Neural crest cell (in vitro differentiated cells): ENCODE data around the gene ABCG1. TPM values are rescaled to one million over a fixed set of nuclear protein-coding genes. Genes with fewer than 3 reads are reported as not detected.

Experiments
- DNase-seq: peaks from one replicate; pipeline ENCODE4 v3.0.0; 2021; ENCODE audit warnings: low read depth, mixed read lengths, low spot score
- H3K27ac Mint-ChIP-seq: one replicate; pipeline ENCODE4 v1.8.0; 2021; ENCODE audit warnings: mild to moderate bottlenecking, mixed read lengths; ENCODE audit not compliant: unreplicated experiment
- H3K27me3 Mint-ChIP-seq: 2 replicates; pipeline ENCODE4 v1.8.0; 2021; ENCODE audit warnings: low read depth, mild to moderate bottlenecking, mixed read lengths
- H3K36me3 Mint-ChIP-seq: 2 replicates; pipeline ENCODE4 v1.8.0; 2021; ENCODE audit warnings: low read depth, mild to moderate bottlenecking, mixed read lengths
- H3K4me1 Mint-ChIP-seq: 2 replicates; pipeline ENCODE4 v1.8.0; 2021; ENCODE audit warnings: mixed read lengths
- H3K4me3 Mint-ChIP-seq: one replicate; pipeline ENCODE4 v1.8.0; 2021; ENCODE audit warnings: mild to moderate bottlenecking, mixed read lengths
- H3K9me3 Mint-ChIP-seq: 2 replicates; pipeline ENCODE4 v1.8.0; 2021; ENCODE audit warnings: mixed read lengths
- total RNA-seq: library from RNA; stranded (reverse); gene quantifications from 2 replicates; pipeline ENCODE4 v1.2.1, GENCODE V29; 2021
- TF ChIP-seq, protein P1 (sequence below): fragments of 200-600 bp; sonication (generic); conservative IDR thresholded peaks from 2 replicates; pipeline ENCODE4 v1.5.0; 2021; ENCODE audit warnings: antibody characterized with exemption, mild to moderate bottlenecking

ABCG1 gene
- total RNA-seq, 1 donor from 2014 or later = 3.3 TPM

- Mint-ChIP-seq H3K4me3 (no peak overlapping the region), H3K36me3 (no peaks in the 10 kb centered on the region), H3K27me3 (peaks cover 9% of the 10 kb centered on the region), H3K27ac (no peak overlapping the region), H3K4me1 (peaks cover 3% of the 10 kb centered on the region), H3K9me3 (no peaks in the 10 kb centered on the region)
- TF ChIP-seq, protein P1, sequence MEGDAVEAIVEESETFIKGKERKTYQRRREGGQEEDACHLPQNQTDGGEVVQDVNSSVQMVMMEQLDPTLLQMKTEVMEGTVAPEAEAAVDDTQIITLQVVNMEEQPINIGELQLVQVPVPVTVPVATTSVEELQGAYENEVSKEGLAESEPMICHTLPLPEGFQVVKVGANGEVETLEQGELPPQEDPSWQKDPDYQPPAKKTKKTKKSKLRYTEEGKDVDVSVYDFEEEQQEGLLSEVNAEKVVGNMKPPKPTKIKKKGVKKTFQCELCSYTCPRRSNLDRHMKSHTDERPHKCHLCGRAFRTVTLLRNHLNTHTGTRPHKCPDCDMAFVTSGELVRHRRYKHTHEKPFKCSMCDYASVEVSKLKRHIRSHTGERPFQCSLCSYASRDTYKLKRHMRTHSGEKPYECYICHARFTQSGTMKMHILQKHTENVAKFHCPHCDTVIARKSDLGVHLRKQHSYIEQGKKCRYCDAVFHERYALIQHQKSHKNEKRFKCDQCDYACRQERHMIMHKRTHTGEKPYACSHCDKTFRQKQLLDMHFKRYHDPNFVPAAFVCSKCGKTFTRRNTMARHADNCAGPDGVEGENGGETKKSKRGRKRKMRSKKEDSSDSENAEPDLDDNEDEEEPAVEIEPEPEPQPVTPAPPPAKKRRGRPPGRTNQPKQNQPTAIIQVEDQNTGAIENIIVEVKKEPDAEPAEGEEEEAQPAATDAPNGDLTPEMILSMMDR = no peak
- DNase-seq = no peak
Observed at GRCh38 chr21:42245331-42246193, 26.6 kb downstream of the ABCG1 start.

DNA sequence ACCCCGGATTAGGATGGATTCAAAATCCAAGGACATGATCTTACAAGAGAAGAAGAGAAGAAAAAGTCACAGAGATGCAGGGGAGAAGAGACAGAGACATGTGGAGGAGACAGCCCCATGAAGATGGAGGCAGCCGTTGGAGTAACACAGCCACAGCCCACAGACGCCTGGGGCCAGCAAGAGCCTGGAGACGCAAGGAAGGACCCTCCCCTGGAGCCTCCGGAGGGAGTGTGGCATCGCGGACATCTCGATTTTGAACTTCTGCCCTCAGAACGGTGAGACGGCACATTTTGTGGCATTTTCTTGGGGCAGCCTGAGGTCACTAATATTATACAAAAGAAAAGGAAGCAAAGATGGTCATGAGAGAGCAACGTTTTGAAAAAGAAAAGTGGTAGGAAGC lies 28.8 kb downstream of the ABCG1 start:
- TF ChIP-seq, protein P1 = no peak
- Mint-ChIP-seq H3K27me3 (peaks cover 11% of the 10 kb centered on the region), H3K4me3 (no peak overlapping the region), H3K4me1 (peaks cover 3% of the 10 kb centered on the region), H3K9me3 (no peaks in the 10 kb centered on the region), H3K27ac (no peak overlapping the region), H3K36me3 (no peaks in the 10 kb centered on the region)
- DNase-seq = no peak

GRCh38 chr21:42248241-42248640 lies 29.3 kb downstream of the ABCG1 start:
- no peak overlapping the region for H3K4me3 Mint-ChIP-seq
- peaks cover 3% of the 10 kb centered on the region for H3K4me1 Mint-ChIP-seq
- no peaks in the 10 kb centered on the region for H3K36me3 Mint-ChIP-seq
- H3K9me3 Mint-ChIP-seq = no peaks in the 10 kb centered on the region
- TF ChIP-seq, protein P1 = no peak
- no peak overlapping the region for H3K27ac Mint-ChIP-seq
- H3K27me3 Mint-ChIP-seq = peaks cover 11% of the 10 kb centered on the region
- DNase-seq = no peak

DNA sequence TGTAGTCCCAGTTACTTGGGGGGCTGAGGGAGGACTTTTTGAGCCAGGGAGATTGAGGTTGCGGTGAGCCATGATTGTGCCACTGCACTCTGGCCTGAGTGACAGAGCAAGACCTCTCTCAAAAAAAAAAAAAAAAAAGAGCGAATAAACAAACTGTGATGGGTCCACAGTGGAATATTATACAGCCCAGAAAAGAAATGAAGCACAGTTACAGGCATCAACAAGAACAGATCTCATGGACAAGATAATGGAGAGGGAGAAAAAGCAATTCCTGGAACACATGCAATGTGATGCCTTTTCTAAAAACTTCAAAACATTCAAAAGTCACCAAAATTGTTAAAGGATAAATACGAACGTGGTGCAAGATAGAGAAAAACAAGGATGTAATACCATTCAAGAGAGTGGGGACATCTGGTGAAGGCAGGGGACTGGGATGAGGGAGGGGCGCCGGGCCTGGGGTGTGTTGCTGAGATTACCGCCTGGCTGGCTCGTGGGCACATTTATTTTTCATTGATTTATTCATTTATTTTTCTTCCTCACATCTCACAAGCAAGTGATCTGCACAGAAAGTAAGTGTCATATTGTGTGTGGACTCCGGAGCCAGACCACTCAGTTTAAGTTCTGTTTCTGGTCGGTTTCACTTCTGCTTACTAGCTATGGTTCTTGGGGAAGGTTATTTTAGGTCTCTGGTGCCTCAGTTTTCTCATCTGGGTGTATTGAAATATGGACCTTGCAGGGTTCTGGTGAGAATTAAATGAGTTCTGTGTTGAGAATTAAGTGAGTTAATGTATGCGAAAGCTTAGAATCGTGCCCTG lies 30.1 kb downstream of the ABCG1 start:
- no peaks in the 10 kb centered on the region for H3K9me3 Mint-ChIP-seq
- H3K4me3 Mint-ChIP-seq = no peak overlapping the region
- H3K4me1 Mint-ChIP-seq = peaks cover 7% of the 10 kb centered on the region
- no peak for DNase-seq
- TF ChIP-seq, protein P1 = no peak
- H3K27ac Mint-ChIP-seq = peak overlapping the region; percentile 14
- H3K27me3 Mint-ChIP-seq = peaks cover 11% of the 10 kb centered on the region
- H3K36me3 Mint-ChIP-seq = no peaks in the 10 kb centered on the region

DNA sequence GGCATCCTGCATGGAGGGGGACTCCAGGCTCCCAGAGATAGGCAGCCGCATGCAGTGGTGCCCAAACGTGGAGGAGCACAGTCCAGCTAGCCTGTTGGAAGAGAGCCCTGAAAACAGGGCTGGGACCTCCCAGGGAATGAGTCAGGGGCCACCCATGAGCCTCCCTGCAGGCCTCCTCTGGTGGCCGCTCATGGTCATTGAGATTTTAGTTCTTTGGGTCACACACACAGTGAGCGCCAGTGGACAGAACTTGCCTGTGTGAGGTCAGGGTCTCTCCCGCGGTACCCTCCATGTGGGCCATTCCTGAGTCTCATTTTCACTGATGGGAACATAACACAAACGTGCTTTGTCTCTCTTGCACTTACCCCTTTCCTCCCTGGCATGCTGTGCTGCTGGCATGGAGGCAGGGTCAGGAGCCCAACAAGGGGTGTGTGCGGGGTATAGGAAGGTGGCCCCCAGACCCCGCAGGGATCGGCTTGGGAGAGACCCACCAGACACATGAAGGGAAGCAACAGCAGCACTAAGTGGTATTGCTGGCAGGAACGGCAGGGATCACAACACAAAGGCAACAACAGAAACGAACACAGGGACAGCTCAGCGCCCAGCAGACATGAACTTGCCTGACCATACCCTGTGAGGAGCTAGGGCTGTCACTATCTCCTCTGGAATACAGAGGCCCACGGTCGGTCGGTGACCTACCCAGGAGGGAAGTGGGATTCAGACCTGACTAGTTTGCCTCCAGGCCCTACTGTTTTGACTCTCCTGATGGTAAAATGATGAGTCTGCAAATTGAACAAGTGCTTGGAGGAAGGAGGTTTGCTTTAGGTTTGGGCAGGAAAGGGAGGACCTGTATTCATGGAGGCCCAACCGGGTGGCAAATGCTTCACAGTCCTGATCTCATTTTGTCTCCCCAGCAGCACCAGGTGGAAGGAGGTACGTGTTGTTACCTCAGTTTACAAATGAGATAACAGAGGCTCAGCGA lies 31.8 kb downstream of the ABCG1 start:
- Mint-ChIP-seq H3K4me3 (no peak overlapping the region), H3K4me1 (peaks cover 24% of the 10 kb centered on the region), H3K27ac (no peak overlapping the region), H3K9me3 (no peaks in the 10 kb centered on the region), H3K27me3 (peaks cover 6% of the 10 kb centered on the region), H3K36me3 (no peaks in the 10 kb centered on the region)
- TF ChIP-seq, protein P1 = no peak
- no peak for DNase-seq
